ENCODE measurements around the gene BHLHE23.
"Not testable (repeated sequence)": the region's sequence is repeated elsewhere in the genome, so short reads cannot be mapped to it uniquely, and the experiment has no call there.

The BHLHE23 gene

GRCh38 chr20:62970307-62971210 lies 36.2 kb downstream of the BHLHE23 start:
- no peak for DNase-seq

GRCh38 chr20:62969939-62970306 lies 36.8 kb downstream of the BHLHE23 start:
- DNase-seq = no peak

GRCh38 chr20:62969179-62969760 lies 37.5 kb downstream of the BHLHE23 start:
- no peak for DNase-seq

- DNase-seq = no peak
Measured at GRCh38 chr20:62968378-62969178, 38.2 kb downstream of the BHLHE23 start.

- no peak for DNase-seq
Measured at GRCh38 chr20:62967628-62968351, 39.0 kb downstream of the BHLHE23 start.

GRCh38 chr20:62967149-62967501 lies 39.6 kb downstream of the BHLHE23 start:
- no peak for DNase-seq

- no peak for DNase-seq
Measured at GRCh38 chr20:62966212-62967148, 40.3 kb downstream of the BHLHE23 start.

- no peak for DNase-seq
Measured at GRCh38 chr20:62965363-62965771, 41.4 kb downstream of the BHLHE23 start.

- no peak for DNase-seq
Measured at GRCh38 chr20:62964700-62965099, 42.1 kb downstream of the BHLHE23 start.

- no peak for DNase-seq
Measured at GRCh38 chr20:62963614-62964397, 43.0 kb downstream of the BHLHE23 start.

- DNase-seq = no peak
Measured at GRCh38 chr20:62962891-62963613, 43.7 kb downstream of the BHLHE23 start.

- no peak for DNase-seq
Measured at GRCh38 chr20:62962221-62962879, 44.4 kb downstream of the BHLHE23 start.

GRCh38 chr20:62961799-62962198 lies 45.0 kb downstream of the BHLHE23 start:
- DNase-seq = no peak

GRCh38 chr20:62961310-62961783 lies 45.4 kb downstream of the BHLHE23 start:
- no peak for DNase-seq

GRCh38 chr20:62960446-62961309 lies 46.1 kb downstream of the BHLHE23 start:
- not testable (repeated sequence) for DNase-seq

- no peak for DNase-seq
Measured at GRCh38 chr20:62959998-62960436, 46.7 kb downstream of the BHLHE23 start.

- DNase-seq = no peak
Measured at GRCh38 chr20:62959101-62959971, 47.4 kb downstream of the BHLHE23 start.

All from CD4-positive, alpha-beta T cell treated with Interleukin-4 for 4 hours (primary cell).